Measurements from ENCODE around the gene KLHL41.
A peak's percentile ranks its signal among the peaks of the same experiment; 100 is the strongest.

KLHL41 gene

DNA sequence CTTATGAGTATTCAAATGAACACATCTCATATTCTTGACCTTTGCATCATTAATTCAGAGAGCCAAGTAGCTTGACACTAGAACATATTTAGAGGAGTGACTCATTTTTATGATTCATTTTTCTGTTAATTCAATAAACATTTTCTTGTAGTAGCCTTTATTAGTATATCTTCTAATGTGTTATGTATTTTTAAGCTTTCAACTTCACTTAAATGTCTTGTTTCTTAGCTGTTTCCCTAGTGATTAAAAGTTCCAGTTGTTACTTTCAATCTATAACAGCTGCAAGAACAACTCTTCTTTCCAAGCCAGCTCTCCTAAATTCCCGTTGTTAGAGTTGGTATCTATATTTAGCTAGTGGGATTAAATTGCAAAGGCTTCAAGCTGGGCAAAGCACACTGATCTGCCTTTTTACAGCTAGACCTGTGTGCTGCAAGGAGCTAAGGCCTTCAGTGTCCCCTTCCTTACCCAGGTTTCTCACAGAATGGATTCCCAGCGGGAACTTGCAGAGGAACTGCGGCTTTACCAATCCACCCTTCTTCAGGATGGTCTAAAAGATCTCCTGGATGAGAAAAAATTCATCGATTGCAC, at the start of gene KLHL41:
KLHL41 (plus strand) TSS at position 405 of the 588 bp plus-strand sequence; CDS start at position 482, 77 bp downstream.
- peak; percentile 20 for DNase-seq (ENCODE audit: low read depth)
- TF ChIP-seq, protein P1, sequence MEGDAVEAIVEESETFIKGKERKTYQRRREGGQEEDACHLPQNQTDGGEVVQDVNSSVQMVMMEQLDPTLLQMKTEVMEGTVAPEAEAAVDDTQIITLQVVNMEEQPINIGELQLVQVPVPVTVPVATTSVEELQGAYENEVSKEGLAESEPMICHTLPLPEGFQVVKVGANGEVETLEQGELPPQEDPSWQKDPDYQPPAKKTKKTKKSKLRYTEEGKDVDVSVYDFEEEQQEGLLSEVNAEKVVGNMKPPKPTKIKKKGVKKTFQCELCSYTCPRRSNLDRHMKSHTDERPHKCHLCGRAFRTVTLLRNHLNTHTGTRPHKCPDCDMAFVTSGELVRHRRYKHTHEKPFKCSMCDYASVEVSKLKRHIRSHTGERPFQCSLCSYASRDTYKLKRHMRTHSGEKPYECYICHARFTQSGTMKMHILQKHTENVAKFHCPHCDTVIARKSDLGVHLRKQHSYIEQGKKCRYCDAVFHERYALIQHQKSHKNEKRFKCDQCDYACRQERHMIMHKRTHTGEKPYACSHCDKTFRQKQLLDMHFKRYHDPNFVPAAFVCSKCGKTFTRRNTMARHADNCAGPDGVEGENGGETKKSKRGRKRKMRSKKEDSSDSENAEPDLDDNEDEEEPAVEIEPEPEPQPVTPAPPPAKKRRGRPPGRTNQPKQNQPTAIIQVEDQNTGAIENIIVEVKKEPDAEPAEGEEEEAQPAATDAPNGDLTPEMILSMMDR (IDR thresholded peaks at IDR 0.05; ENCODE audit: low read length, missing control alignments) = no peak
- no peak within 1 kb of the TSS for H3K4me3 ChIP-seq (replicated peaks; ENCODE audit: low read depth, low read length)

DNA sequence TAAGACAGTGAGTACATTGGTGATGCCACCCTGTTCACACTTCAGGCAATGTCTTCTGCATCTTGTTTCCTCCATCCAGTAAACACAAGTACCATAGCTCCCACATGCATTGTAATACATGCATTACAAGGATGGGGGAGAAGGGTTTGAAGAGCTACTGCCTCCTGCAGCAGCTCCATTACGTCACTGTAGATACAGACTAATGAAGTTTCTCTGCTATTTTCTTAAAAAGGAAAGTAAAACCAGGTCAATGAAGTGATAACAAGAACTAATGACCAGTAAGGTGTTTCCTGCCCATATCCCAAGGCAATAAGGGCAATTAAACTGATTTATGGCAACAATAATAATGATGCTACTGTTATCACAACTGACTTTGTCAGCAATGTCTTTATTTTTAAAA, 48.4 kb upstream of the KLHL41 start:
- DNase-seq (ENCODE audit: low read depth) = no peak
- TF ChIP-seq, protein P1 (IDR thresholded peaks at IDR 0.05; ENCODE audit: low read length, missing control alignments) = no peak
- H3K4me3 ChIP-seq (replicated peaks; ENCODE audit: low read depth, low read length) = no peak overlapping the region

DNA sequence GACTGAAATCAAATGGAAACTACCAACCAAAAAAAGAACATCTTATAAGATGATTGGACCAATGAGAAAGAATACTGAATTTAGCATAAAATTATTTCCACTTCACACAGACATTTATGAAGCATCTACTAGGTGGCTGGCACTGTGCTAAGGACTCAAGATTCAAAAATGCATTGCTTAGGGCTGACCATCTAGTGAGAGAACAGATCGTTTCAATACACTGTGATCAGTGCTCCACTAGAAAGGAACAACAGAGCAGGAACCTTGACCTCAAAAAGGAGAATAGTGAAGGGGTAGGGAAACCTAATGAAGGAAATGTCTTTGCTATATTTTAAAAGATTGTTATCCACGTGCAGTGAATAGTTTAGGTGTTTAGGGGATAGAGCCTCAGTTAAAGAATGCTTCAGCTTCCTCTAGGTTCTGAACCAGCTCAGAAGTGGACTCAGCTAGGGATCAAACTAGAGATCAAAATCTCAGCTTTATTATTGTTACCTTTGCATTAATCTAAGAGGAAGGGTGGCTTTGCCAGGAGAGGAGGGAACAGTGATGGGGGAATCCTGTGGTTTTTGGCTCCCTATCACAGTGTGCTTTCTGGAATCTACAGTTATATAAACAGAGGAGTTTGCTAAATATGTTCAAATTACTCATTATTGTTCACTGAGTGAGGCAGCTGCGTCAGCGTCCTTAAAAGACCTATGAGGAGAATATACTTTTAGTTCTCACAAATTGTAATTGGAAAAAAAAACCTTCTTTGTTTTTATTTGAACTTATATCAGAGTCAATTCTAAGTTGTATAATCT, 46.4 kb upstream of the KLHL41 start:
- TF ChIP-seq, protein P1 (IDR thresholded peaks at IDR 0.05; ENCODE audit: low read length, missing control alignments) = no peak
- DNase-seq (ENCODE audit: low read depth) = peak; percentile 83

DNA sequence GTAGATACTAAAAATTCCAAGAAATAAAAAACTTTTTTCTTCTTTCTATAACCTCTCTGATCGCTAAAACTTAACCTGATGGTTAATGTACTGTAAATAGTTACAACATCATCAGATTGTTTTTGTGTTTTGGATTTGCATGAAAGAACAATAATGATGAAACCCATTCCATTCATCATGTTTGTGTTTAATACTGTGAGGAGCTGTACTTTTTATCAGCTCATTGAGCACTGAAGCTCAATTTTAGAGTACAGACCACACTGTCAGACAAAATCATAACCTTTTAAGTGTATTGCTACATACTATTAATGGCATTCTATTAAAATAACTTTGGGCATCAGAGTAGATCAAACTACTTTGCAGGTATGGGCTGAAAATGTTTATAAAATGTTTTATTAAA, 45.0 kb upstream of the KLHL41 start:
- no peak for DNase-seq (ENCODE audit: low read depth)
- TF ChIP-seq, protein P1 (IDR thresholded peaks at IDR 0.05; ENCODE audit: low read length, missing control alignments) = no peak
- H3K4me3 ChIP-seq (replicated peaks; ENCODE audit: low read depth, low read length) = no peak overlapping the region

More for the DNA sequence above, 46.4 kb upstream of the KLHL41 start:
- no peak overlapping the region for H3K4me3 ChIP-seq (replicated peaks; ENCODE audit: low read depth, low read length)

DNA sequence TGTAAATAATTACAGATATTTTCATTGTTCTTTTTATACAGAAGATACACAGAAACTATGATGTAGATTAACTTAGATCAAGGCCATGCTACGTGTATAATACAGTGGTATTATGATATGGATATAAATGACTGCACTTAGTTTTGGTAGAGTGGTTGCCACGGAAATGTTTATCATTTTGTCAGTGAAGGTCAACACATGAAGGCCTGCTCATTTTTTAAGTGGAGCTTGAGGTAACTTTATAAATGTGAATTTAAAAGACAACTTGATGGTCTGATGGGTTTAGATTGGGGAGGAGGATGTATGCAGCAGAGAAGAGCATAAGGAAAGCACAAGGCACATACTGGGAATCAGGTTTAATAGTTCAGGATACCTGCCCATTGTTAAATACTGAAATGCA, 44.6 kb upstream of the KLHL41 start:
- DNase-seq (ENCODE audit: low read depth) = no peak
- TF ChIP-seq, protein P1 (IDR thresholded peaks at IDR 0.05; ENCODE audit: low read length, missing control alignments) = no peak
- no peak overlapping the region for H3K4me3 ChIP-seq (replicated peaks; ENCODE audit: low read depth, low read length)

GRCh38 chr2:169468841-169469240, 40.7 kb upstream of the KLHL41 start:
- H3K4me3 ChIP-seq (replicated peaks; ENCODE audit: low read depth, low read length) = no peak overlapping the region
- TF ChIP-seq, protein P1 (IDR thresholded peaks at IDR 0.05; ENCODE audit: low read length, missing control alignments) = no peak
- no peak for DNase-seq (ENCODE audit: low read depth)

Measured in fibroblast of pulmonary artery (primary cell).